ENCODE data around the gene NSUN6. TPM values are rescaled to one million over a fixed set of nuclear protein-coding genes. Genes with fewer than 3 reads are reported as not detected.

NSUN6 gene
- total RNA-seq, 4 donors from 2014 or later: 7.5 to 14.1 (median 11.7) TPM

DNA sequence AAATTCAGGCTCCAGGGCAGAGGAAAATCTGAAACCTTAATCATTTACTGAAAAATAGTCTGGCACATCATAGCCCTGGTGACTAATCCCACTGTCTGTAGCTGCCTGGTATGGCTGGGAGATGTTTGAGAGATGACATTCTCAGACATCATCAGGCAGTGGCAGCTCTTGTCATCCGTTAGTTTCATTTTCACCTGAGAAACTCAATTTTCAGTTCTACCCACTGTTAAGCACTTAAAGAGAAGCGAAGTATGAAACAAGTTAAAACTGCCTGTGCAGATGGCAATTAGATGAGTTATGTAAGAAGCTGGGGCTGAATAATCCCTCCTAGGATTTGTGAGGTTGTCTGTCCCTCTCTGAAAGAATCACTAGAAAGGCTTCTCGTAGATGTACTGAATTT, 150.2 kb downstream of the NSUN6 start:
- TF ChIP-seq, protein P1, sequence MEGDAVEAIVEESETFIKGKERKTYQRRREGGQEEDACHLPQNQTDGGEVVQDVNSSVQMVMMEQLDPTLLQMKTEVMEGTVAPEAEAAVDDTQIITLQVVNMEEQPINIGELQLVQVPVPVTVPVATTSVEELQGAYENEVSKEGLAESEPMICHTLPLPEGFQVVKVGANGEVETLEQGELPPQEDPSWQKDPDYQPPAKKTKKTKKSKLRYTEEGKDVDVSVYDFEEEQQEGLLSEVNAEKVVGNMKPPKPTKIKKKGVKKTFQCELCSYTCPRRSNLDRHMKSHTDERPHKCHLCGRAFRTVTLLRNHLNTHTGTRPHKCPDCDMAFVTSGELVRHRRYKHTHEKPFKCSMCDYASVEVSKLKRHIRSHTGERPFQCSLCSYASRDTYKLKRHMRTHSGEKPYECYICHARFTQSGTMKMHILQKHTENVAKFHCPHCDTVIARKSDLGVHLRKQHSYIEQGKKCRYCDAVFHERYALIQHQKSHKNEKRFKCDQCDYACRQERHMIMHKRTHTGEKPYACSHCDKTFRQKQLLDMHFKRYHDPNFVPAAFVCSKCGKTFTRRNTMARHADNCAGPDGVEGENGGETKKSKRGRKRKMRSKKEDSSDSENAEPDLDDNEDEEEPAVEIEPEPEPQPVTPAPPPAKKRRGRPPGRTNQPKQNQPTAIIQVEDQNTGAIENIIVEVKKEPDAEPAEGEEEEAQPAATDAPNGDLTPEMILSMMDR (IDR thresholded peaks at IDR 0.05; ENCODE audit: low read depth): no peak

DNA sequence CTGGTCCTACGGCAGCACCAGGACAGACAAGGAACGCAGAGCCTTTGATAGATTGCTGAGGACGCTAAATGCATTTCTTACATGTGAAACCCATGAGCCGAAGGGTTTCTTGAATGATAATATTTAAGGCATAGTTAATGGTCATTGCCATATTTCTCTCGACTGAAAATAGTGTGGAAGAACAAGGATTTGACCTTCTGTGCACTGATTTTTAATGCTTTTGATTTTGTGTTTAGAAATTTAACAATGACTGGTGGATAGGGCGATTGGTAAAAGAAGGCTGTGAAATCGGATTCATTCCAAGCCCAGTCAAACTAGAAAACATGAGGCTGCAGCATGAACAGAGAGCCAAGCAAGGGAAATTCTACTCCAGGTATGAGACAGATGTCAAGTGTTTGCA, 150.8 kb downstream of the NSUN6 start:
- TF ChIP-seq, protein P1 (IDR thresholded peaks at IDR 0.05; ENCODE audit: low read depth): no peak

DNA sequence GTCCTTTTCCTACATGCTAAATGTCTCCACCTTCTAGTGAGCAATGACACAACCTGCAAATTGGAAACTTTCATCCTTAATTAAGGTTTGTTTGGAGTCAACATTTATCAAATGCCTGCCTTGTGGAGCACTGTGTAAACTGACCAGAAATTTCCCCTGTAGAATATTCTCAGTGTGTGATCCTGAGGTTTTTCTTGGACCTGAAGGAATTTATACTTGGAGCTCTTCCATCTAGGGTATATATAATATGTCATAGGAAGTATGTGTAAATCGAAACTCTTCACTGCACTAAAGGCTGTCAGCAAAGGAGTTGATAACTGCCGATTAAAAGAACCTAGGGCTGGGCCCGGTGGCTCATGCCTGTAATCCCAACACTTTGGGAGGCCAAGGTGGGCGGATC, 152.4 kb downstream of the NSUN6 start:
- TF ChIP-seq, protein P1 (IDR thresholded peaks at IDR 0.05; ENCODE audit: low read depth): no peak

DNA sequence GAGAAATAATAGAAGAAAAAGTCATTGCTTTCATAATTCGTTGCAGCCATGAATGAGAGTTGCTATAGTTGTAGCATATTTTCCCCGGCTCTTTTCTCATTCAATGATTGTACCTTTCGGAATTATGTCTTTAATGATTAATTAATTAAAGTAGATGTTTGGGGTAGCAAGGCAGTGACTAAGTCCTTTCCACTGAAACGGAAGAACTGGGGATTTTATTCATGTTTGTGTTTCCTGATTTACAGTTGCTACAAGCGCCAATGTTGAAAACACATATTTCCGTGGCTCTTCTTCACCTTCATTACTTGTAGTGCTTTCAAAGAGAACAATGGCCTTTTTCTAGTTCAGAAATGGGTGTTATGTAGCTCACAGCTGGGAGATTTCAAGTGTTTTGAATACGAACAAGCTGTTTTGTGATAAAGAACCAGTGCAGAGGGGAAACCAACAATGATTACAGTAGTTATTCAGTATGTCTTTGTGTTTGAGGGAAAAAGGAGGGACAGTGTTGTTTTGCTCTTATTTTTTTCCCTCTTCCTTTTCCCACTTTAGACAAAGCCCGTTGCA, 153.5 kb downstream of the NSUN6 start:
- TF ChIP-seq, protein P1 (IDR thresholded peaks at IDR 0.05; ENCODE audit: low read depth): no peak

Other genes with a start within 250 kb of the NSUN6 start
- gene ARL5B, start 7.8 kb upstream of the NSUN6 start, total RNA-seq: 10 to 100 TPM in 3 of 4 donors, 1 to 10 TPM in 1; 10.0 to 23.0 (median 13.1) TPM

Measured in subcutaneous adipose tissue (tissue), 4 donors.